ENCODE data around the gene ZNF135.

The ZNF135 gene

DNA sequence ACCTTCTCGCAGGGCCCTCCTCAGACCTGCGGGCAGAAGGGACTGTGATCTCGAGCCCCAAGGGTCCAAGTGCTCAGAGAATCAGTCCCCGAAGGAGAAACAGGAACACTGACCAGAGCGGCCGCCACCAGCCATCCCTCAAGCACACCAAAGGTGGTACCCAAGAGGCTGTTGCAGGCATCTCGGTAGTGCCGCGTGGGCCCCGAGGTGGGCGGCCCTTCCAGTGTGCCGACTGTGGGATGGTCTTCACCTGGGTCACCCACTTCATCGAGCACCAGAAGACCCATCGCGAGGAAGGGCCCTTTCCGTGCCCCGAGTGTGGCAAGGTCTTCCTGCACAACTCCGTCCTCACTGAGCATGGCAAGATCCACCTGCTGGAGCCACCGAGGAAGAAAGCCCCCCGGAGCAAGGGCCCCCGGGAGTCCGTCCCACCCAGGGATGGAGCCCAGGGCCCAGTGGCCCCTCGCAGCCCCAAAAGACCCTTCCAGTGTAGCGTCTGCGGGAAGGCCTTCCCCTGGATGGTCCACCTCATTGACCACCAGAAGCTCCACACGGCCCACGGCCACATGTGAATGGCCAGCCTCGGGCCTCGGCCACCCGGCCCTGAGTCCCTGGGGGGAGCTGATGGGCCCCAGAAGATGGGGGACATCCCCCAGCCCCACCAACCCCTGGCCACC lies 5.5 kb upstream of the ZNF135 start:
- TF ChIP-seq EP300 (IDR thresholded peaks at IDR 0.05; ENCODE audit: borderline replicate concordance) (no peak), YY1 (IDR thresholded peaks at IDR 0.05; ENCODE audit: low read depth) (no peak), ZBTB7A (IDR thresholded peaks at IDR 0.05; ENCODE audit: low read depth) (no peak), EGR1 (IDR thresholded peaks at IDR 0.05) (no peak), TAF1 (IDR thresholded peaks at IDR 0.05; ENCODE audit: low read depth) (no peak), NFIC (IDR thresholded peaks at IDR 0.05) (no peak), RAD21 (IDR thresholded peaks at IDR 0.05; ENCODE audit: low read depth) (no peak), TEAD4 (IDR thresholded peaks at IDR 0.05) (no peak), CREB1 (IDR thresholded peaks at IDR 0.05; ENCODE audit: low read depth) (no peak), CEBPB (IDR thresholded peaks at IDR 0.05) (no peak), TCF12 (IDR thresholded peaks at IDR 0.05; ENCODE audit: low read depth) (no peak), FOXM1 (IDR thresholded peaks at IDR 0.05; ENCODE audit: borderline replicate concordance, low read depth) (no peak)
- TF ChIP-seq, protein P1, sequence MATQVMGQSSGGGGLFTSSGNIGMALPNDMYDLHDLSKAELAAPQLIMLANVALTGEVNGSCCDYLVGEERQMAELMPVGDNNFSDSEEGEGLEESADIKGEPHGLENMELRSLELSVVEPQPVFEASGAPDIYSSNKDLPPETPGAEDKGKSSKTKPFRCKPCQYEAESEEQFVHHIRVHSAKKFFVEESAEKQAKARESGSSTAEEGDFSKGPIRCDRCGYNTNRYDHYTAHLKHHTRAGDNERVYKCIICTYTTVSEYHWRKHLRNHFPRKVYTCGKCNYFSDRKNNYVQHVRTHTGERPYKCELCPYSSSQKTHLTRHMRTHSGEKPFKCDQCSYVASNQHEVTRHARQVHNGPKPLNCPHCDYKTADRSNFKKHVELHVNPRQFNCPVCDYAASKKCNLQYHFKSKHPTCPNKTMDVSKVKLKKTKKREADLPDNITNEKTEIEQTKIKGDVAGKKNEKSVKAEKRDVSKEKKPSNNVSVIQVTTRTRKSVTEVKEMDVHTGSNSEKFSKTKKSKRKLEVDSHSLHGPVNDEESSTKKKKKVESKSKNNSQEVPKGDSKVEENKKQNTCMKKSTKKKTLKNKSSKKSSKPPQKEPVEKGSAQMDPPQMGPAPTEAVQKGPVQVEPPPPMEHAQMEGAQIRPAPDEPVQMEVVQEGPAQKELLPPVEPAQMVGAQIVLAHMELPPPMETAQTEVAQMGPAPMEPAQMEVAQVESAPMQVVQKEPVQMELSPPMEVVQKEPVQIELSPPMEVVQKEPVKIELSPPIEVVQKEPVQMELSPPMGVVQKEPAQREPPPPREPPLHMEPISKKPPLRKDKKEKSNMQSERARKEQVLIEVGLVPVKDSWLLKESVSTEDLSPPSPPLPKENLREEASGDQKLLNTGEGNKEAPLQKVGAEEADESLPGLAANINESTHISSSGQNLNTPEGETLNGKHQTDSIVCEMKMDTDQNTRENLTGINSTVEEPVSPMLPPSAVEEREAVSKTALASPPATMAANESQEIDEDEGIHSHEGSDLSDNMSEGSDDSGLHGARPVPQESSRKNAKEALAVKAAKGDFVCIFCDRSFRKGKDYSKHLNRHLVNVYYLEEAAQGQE (IDR thresholded peaks at IDR 0.05; ENCODE audit: low read depth): no peak
- TF ChIP-seq, protein P2, sequence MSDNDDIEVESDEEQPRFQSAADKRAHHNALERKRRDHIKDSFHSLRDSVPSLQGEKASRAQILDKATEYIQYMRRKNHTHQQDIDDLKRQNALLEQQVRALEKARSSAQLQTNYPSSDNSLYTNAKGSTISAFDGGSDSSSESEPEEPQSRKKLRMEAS (IDR thresholded peaks at IDR 0.05): no peak
- TF ChIP-seq, protein P3, sequence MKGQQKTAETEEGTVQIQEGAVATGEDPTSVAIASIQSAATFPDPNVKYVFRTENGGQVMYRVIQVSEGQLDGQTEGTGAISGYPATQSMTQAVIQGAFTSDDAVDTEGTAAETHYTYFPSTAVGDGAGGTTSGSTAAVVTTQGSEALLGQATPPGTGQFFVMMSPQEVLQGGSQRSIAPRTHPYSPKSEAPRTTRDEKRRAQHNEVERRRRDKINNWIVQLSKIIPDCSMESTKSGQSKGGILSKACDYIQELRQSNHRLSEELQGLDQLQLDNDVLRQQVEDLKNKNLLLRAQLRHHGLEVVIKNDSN (IDR thresholded peaks at IDR 0.05): no peak

DNA sequence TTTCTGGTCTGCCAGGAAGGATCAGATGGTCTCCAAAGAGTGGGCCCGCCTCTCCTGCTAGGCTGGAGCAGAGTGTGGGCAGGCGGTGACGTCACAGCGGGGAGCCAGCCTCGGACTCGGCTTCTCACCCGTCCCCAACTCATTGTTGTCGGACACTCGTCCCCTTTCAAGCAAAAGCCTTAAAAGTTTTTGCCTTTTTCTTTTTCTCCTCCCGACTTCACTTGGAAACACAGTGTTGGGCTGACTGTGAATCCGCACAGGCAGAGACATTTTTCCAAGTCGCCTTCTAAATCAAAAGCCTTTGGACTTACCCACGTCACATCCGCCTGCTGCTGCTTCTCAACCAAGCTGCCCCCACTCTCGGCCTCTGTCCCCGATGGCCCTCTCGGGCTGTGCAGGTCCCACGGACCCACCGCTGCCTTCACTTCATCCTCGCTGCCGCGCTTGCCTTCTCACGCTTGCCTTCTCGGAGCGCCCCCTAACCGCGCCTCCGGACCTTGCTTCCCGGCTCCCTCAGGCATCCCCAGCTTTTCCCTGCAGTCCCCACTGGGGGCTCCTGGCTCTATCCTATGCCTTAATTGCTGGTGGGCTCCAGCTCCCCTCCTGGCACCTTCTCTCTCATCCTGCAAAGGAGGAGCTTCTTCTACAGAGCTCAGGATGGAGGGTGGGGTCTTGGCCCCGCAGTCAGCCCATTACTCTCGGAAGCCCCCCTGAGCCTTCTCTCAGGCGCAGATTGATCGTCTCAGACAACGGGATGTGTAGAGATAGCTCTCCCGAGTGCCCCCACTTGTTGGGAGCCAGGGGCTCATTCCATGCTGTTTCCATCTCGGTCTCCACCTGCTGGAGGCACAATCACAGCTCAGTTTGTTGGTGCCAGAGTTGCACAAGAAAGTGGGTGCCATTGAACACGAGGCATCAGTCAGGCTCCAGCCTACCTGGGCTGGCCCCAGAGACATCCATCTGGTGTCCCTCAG lies 3.9 kb upstream of the ZNF135 start:
- TF ChIP-seq RAD21 (IDR thresholded peaks at IDR 0.05; ENCODE audit: low read depth): no peak
- TF ChIP-seq CEBPB (IDR thresholded peaks at IDR 0.05): no peak
- TF ChIP-seq, protein P3 (IDR thresholded peaks at IDR 0.05): no peak
- TF ChIP-seq, protein P1 (IDR thresholded peaks at IDR 0.05; ENCODE audit: low read depth): no peak
- TF ChIP-seq FOXM1 (IDR thresholded peaks at IDR 0.05; ENCODE audit: borderline replicate concordance, low read depth): no peak
- no peak for TF ChIP-seq EP300 (IDR thresholded peaks at IDR 0.05; ENCODE audit: borderline replicate concordance)
- no peak for TF ChIP-seq CREB1 (IDR thresholded peaks at IDR 0.05; ENCODE audit: low read depth)
- no peak for TF ChIP-seq NFIC (IDR thresholded peaks at IDR 0.05)
- TF ChIP-seq EGR1 (IDR thresholded peaks at IDR 0.05): no peak
- TF ChIP-seq, protein P2 (IDR thresholded peaks at IDR 0.05): no peak
- no peak for TF ChIP-seq TAF1 (IDR thresholded peaks at IDR 0.05; ENCODE audit: low read depth)
- TF ChIP-seq YY1 (IDR thresholded peaks at IDR 0.05; ENCODE audit: low read depth): no peak
- no peak for TF ChIP-seq ZBTB7A (IDR thresholded peaks at IDR 0.05; ENCODE audit: low read depth)
- TF ChIP-seq TEAD4 (IDR thresholded peaks at IDR 0.05): no peak
- TF ChIP-seq TCF12 (IDR thresholded peaks at IDR 0.05; ENCODE audit: low read depth): no peak

DNA sequence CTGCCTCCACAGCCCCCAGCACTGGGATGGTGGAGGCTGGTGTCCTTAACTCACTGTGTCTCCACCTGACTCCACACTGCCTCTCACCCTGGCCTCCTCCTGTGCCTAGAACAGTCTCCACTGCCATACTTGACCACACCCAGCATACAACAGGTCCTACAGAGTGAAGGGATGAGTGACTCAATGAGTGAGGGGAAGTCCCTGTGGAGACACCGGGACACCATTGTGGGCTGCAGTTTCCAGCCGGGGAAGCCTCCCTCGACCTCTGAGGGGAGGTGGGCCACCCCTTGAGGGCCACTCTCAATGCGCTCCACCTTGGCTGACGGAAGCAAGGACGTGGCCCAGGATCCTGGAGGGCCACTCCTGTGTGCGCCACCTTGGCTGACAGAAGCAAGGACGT lies 2.8 kb upstream of the ZNF135 start:
- TF ChIP-seq NFIC (IDR thresholded peaks at IDR 0.05): no peak
- TF ChIP-seq YY1 (IDR thresholded peaks at IDR 0.05; ENCODE audit: low read depth): no peak
- no peak for TF ChIP-seq FOXM1 (IDR thresholded peaks at IDR 0.05; ENCODE audit: borderline replicate concordance, low read depth)
- no peak for TF ChIP-seq TEAD4 (IDR thresholded peaks at IDR 0.05)
- TF ChIP-seq, protein P3 (IDR thresholded peaks at IDR 0.05): no peak
- no peak for TF ChIP-seq ZBTB7A (IDR thresholded peaks at IDR 0.05; ENCODE audit: low read depth)
- no peak for TF ChIP-seq EGR1 (IDR thresholded peaks at IDR 0.05)
- TF ChIP-seq TCF12 (IDR thresholded peaks at IDR 0.05; ENCODE audit: low read depth): no peak

DNA sequence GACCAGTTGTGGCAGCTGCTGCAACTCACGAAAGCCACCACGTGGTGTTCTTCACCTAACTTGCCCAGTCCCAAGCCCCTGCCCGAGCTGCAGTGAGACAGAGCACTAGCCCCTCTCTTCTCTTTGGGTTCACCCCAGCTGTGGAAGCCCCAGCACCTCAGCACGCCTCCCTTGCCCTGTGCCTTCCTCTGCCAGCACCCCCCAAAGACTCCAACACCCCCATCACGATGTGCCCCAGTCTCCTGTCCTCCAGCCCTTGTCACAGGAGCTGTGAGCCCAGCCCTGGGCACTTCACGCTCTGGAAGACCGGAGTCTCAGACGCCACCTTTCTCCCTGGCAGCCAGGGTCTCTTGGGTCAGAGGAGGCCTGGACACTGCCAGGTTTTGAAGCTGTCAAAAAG lies 2.2 kb upstream of the ZNF135 start:
- TF ChIP-seq EGR1 (IDR thresholded peaks at IDR 0.05) (no peak), TCF12 (IDR thresholded peaks at IDR 0.05; ENCODE audit: low read depth) (no peak), NFIC (IDR thresholded peaks at IDR 0.05) (no peak), TEAD4 (IDR thresholded peaks at IDR 0.05) (no peak), YY1 (IDR thresholded peaks at IDR 0.05; ENCODE audit: low read depth) (no peak), TAF1 (IDR thresholded peaks at IDR 0.05; ENCODE audit: low read depth) (no peak), FOXM1 (IDR thresholded peaks at IDR 0.05; ENCODE audit: borderline replicate concordance, low read depth) (no peak), CEBPB (IDR thresholded peaks at IDR 0.05) (no peak), CREB1 (IDR thresholded peaks at IDR 0.05; ENCODE audit: low read depth) (no peak), RAD21 (IDR thresholded peaks at IDR 0.05; ENCODE audit: low read depth) (no peak), EP300 (IDR thresholded peaks at IDR 0.05; ENCODE audit: borderline replicate concordance) (no peak), ZBTB7A (IDR thresholded peaks at IDR 0.05; ENCODE audit: low read depth) (no peak)
- TF ChIP-seq, protein P3 (IDR thresholded peaks at IDR 0.05): no peak
- TF ChIP-seq, protein P2 (IDR thresholded peaks at IDR 0.05): no peak
- TF ChIP-seq, protein P1 (IDR thresholded peaks at IDR 0.05; ENCODE audit: low read depth): no peak

All from Ishikawa (cell line).